ENCODE results near the gene PIP5K1B.

The PIP5K1B gene

GRCh38 chr9:68730570-68731235 lies 25.7 kb downstream of the PIP5K1B start:
- no peak overlapping the region for H3K27ac ChIP-seq (ENCODE audit: low read length)
- no peak for ATAC-seq (ENCODE audit: insufficient read depth, low read depth)
- TF ChIP-seq CTCF (IDR thresholded peaks at IDR 0.05; ENCODE audit: borderline replicate concordance, extremely low read depth, low read length, poor library complexity, severe bottlenecking) (no peak), EZH2 (IDR thresholded peaks at IDR 0.05; ENCODE audit: borderline replicate concordance, low read depth, low read length, severe bottlenecking) (no peak)
- H3K36me3 ChIP-seq (ENCODE audit: insufficient read depth, low read length) = no peaks in the 10 kb centered on the region
- no peak overlapping the region for H3K4me3 ChIP-seq (ENCODE audit: low read depth in 1 of 2, low read length in 2 of 2)
- H2AFZ ChIP-seq (ENCODE audit: low read depth, low read length) = no peak overlapping the region
- H3K9me3 ChIP-seq (ENCODE audit: insufficient read depth, low read length, severe bottlenecking) = no peaks in the 10 kb centered on the region
- no peaks in the 10 kb centered on the region for H4K20me1 ChIP-seq (ENCODE audit: insufficient read depth, low read length)
- no peak for DNase-seq
- H3K79me2 ChIP-seq (ENCODE audit: insufficient read depth, low read length) = no peaks in the 10 kb centered on the region
- no peaks in the 10 kb centered on the region for H3K4me1 ChIP-seq (ENCODE audit: insufficient read depth, low read length)
- no peak overlapping the region for H3K4me2 ChIP-seq (ENCODE audit: insufficient read depth, low read length)
- no peaks in the 10 kb centered on the region for H3K27me3 ChIP-seq (ENCODE audit: insufficient read depth, low read length, poor library complexity)
- no peak overlapping the region for H3K9ac ChIP-seq (ENCODE audit: low read depth, low read length)

GRCh38 chr9:68731857-68732256 lies 26.8 kb downstream of the PIP5K1B start:
- TF ChIP-seq CTCF (IDR thresholded peaks at IDR 0.05; ENCODE audit: borderline replicate concordance, extremely low read depth, low read length, poor library complexity, severe bottlenecking) (no peak), EZH2 (IDR thresholded peaks at IDR 0.05; ENCODE audit: borderline replicate concordance, low read depth, low read length, severe bottlenecking) (no peak)
- H3K4me3 ChIP-seq (ENCODE audit: low read depth in 1 of 2, low read length in 2 of 2) = no peak overlapping the region
- H4K20me1 ChIP-seq (ENCODE audit: insufficient read depth, low read length) = no peaks in the 10 kb centered on the region
- no peak overlapping the region for H2AFZ ChIP-seq (ENCODE audit: low read depth, low read length)
- no peaks in the 10 kb centered on the region for H3K4me1 ChIP-seq (ENCODE audit: insufficient read depth, low read length)
- no peaks in the 10 kb centered on the region for H3K36me3 ChIP-seq (ENCODE audit: insufficient read depth, low read length)
- H3K27ac ChIP-seq (ENCODE audit: low read length) = no peak overlapping the region
- H3K4me2 ChIP-seq (ENCODE audit: insufficient read depth, low read length) = no peak overlapping the region
- H3K79me2 ChIP-seq (ENCODE audit: insufficient read depth, low read length) = no peaks in the 10 kb centered on the region
- ATAC-seq (ENCODE audit: insufficient read depth, low read depth) (no peak), DNase-seq (no peak)
- H3K27me3 ChIP-seq (ENCODE audit: insufficient read depth, low read length, poor library complexity) = no peaks in the 10 kb centered on the region
- no peaks in the 10 kb centered on the region for H3K9me3 ChIP-seq (ENCODE audit: insufficient read depth, low read length, severe bottlenecking)
- H3K9ac ChIP-seq (ENCODE audit: low read depth, low read length) = no peak overlapping the region

GRCh38 chr9:68732405-68733020 lies 27.5 kb downstream of the PIP5K1B start:
- Histone ChIP-seq H3K4me3 (ENCODE audit: low read depth in 1 of 2, low read length in 2 of 2) (no peak overlapping the region), H3K79me2 (ENCODE audit: insufficient read depth, low read length) (no peaks in the 10 kb centered on the region), H3K27me3 (ENCODE audit: insufficient read depth, low read length, poor library complexity) (no peaks in the 10 kb centered on the region), H4K20me1 (ENCODE audit: insufficient read depth, low read length) (no peaks in the 10 kb centered on the region), H3K9me3 (ENCODE audit: insufficient read depth, low read length, severe bottlenecking) (no peaks in the 10 kb centered on the region), H3K9ac (ENCODE audit: low read depth, low read length) (no peak overlapping the region), H3K4me2 (ENCODE audit: insufficient read depth, low read length) (no peak overlapping the region), H3K4me1 (ENCODE audit: insufficient read depth, low read length) (no peaks in the 10 kb centered on the region), H3K36me3 (ENCODE audit: insufficient read depth, low read length) (no peaks in the 10 kb centered on the region), H2AFZ (ENCODE audit: low read depth, low read length) (no peak overlapping the region), H3K27ac (ENCODE audit: low read length) (no peak overlapping the region)
- no peak for ATAC-seq (ENCODE audit: insufficient read depth, low read depth)
- DNase-seq = no peak
- TF ChIP-seq CTCF (IDR thresholded peaks at IDR 0.05; ENCODE audit: borderline replicate concordance, extremely low read depth, low read length, poor library complexity, severe bottlenecking) (no peak), EZH2 (IDR thresholded peaks at IDR 0.05; ENCODE audit: borderline replicate concordance, low read depth, low read length, severe bottlenecking) (no peak)
